Esophagus squamous epithelium (tissue), 4 donors: ENCODE results near the gene DUSP5.

ENCODE experiments used
- CTCF ChIP-seq, 6 experiments: fragments of 450-650 bp in 4 of 6; fragments of 200-600 bp in 2 of 6; sonication (generic) in 2 of 6; IDR thresholded peaks; one replicate each; pipeline ENCODE4 v1.5.1; 2016 to 2019; ENCODE audit warnings: antibody characterized with exemption in 6 of 6, mild to moderate bottlenecking in 4 of 6, moderate library complexity in 4 of 6
- POLR2A ChIP-seq, 4 donors: fragments of 450-650 bp; IDR thresholded peaks; one replicate each; pipeline ENCODE4 v1.6.1; 2017; ENCODE audit warnings: antibody characterized with exemption in 4 of 4, mild to moderate bottlenecking in 4 of 4, moderate library complexity in 3 of 4

- TF ChIP-seq CTCF (IDR thresholded peaks at IDR 0.05) (no peak), POLR2A (IDR thresholded peaks at IDR 0.05) (no peak)
These were observed 5.9 kb downstream of the DUSP5 start for GRCh38 chr10:110503528-110504110.
